ENCODE measurements around the gene C6orf47.

Gene C6orf47

GRCh38 chr6:31687860-31688693 is 27.5 kb upstream of the C6orf47 start:
- ATAC-seq: no peak

GRCh38 chr6:31687321-31687720 is 26.7 kb upstream of the C6orf47 start:
- no peak for ATAC-seq

GRCh38 chr6:31686483-31686882 is 25.9 kb upstream of the C6orf47 start:
- ATAC-seq: no peak

- ATAC-seq: no peak
Observed at GRCh38 chr6:31683591-31683990, 23.0 kb upstream of the C6orf47 start.

- peak; percentile 53 to 60 for ATAC-seq
Observed at GRCh38 chr6:31681135-31681671, 20.6 kb upstream of the C6orf47 start.

- peak; percentile 73 to 77 for ATAC-seq
Observed at GRCh38 chr6:31680226-31681134, 19.9 kb upstream of the C6orf47 start, which contains the start of gene LY6G5C. LY6G5C (minus strand) TSS chr6:31681067; CDS start chr6:31680373, 694 bp downstream.

- ATAC-seq: no peak
Observed at GRCh38 chr6:31677955-31678354, 17.4 kb upstream of the C6orf47 start.

GRCh38 chr6:31676904-31677303 is 16.3 kb upstream of the C6orf47 start:
- ATAC-seq: no peak

- ATAC-seq: no peak
Observed at GRCh38 chr6:31676322-31676903, 15.8 kb upstream of the C6orf47 start.

- no peak for ATAC-seq
Observed at GRCh38 chr6:31669676-31670075, 9.1 kb upstream of the C6orf47 start, which contains the start of gene LY6G5B. LY6G5B (plus strand) TSS chr6:31669976; CDS start chr6:31670951, 975 bp downstream.

- no peak for ATAC-seq
Observed at GRCh38 chr6:31666337-31666965, 5.9 kb upstream of the C6orf47 start.

- ATAC-seq: peak; percentile 89
Observed at GRCh38 chr6:31665501-31666336, 5.1 kb upstream of the C6orf47 start, which contains the start of gene CSNK2B. CSNK2B (plus strand) TSS chr6:31666080; CDS start chr6:31666832, 752 bp downstream.

GRCh38 chr6:31664790-31665500 is 4.4 kb upstream of the C6orf47 start, which contains the start of gene GPANK1:
GPANK1 (minus strand) TSS chr6:31664997; CDS start chr6:31664478, 519 bp downstream.
- peak; percentile 44 to 45 for ATAC-seq

- no peak for ATAC-seq
Observed at GRCh38 chr6:31663961-31664789, 3.6 kb upstream of the C6orf47 start.

- no peak for ATAC-seq
Observed at GRCh38 chr6:31663126-31663960, 2.8 kb upstream of the C6orf47 start.

- no peak for ATAC-seq
Observed at GRCh38 chr6:31662124-31662723, 1.6 kb upstream of the C6orf47 start.

- ATAC-seq: no peak
Observed at GRCh38 chr6:31661262-31662123, 915 bp upstream of the C6orf47 start.
